Gastrocnemius medialis (tissue), 4 donors: ENCODE data around the gene FLG.
"Not testable (repeated sequence)": the region's sequence is repeated elsewhere in the genome, so short reads cannot be mapped to it uniquely, and the experiment has no call there.

ENCODE experiments used
- POLR2A ChIP-seq, 2 donors: fragments of 450-650 bp; IDR thresholded peaks; one replicate each; pipeline ENCODE4 v1.6.1; 2017; ENCODE audit warnings: antibody characterized with exemption in 2 of 2, mild to moderate bottlenecking in 2 of 2, moderate library complexity in 2 of 2
- TF ChIP-seq, protein P1 (sequence below), 5 experiments: fragments of 450-650 bp in 3 of 5; fragments of 200-600 bp in 2 of 5; sonication (generic) in 2 of 5; IDR thresholded peaks in 4 of 5; conservative IDR thresholded peaks in 1 of 5; 1 replicate in 4 of 5; 2 replicates in 1 of 5; pipeline ENCODE4 v1.5.1; 2016 to 2019; ENCODE audit warnings: antibody characterized with exemption in 5 of 5, mild to moderate bottlenecking in 3 of 5, moderate library complexity in 3 of 5

DNA sequence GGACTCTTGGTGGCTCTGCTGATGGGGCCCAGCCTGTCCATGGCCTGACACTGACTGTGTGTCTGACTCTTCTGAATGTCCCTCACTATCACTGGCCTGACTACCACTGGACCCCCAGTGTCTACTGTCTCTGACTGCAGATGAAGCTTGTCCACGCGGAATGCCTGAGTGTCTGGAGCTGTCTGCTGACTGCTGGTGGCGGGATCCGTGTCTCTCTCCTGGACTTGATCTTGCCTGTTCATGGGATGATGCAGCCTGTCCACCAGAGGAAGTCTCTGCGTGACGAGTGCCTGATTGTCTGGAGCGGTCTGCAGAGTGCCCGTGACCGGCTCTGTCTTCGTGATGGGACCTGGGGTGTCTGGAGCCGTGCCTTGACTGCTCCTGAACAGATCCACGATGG, 20.3 kb downstream of the FLG start:
- TF ChIP-seq, protein P1, sequence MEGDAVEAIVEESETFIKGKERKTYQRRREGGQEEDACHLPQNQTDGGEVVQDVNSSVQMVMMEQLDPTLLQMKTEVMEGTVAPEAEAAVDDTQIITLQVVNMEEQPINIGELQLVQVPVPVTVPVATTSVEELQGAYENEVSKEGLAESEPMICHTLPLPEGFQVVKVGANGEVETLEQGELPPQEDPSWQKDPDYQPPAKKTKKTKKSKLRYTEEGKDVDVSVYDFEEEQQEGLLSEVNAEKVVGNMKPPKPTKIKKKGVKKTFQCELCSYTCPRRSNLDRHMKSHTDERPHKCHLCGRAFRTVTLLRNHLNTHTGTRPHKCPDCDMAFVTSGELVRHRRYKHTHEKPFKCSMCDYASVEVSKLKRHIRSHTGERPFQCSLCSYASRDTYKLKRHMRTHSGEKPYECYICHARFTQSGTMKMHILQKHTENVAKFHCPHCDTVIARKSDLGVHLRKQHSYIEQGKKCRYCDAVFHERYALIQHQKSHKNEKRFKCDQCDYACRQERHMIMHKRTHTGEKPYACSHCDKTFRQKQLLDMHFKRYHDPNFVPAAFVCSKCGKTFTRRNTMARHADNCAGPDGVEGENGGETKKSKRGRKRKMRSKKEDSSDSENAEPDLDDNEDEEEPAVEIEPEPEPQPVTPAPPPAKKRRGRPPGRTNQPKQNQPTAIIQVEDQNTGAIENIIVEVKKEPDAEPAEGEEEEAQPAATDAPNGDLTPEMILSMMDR (IDR thresholded peaks at IDR 0.05 in 4 of 5, conservative IDR thresholded peaks at IDR 0.05 in 1 of 5) = not testable (repeated sequence)
- not testable (repeated sequence) for TF ChIP-seq POLR2A (IDR thresholded peaks at IDR 0.05)
